ENCODE results near the gene CAMKK2. TPM values are rescaled to one million over a fixed set of nuclear protein-coding genes. Genes with fewer than 3 reads are reported as not detected.
"Not testable (repeated sequence)": the region's sequence is repeated elsewhere in the genome, so short reads cannot be mapped to it uniquely, and the experiment has no call there.

Gene CAMKK2
- total RNA-seq, 1 donor from 2014 or later, result 36.5 TPM

- not testable (repeated sequence) for DNase-seq (ENCODE audit: low spot score)
These were observed 1.9 kb upstream of the CAMKK2 start for GRCh38 chr12:121298411-121298810.

GRCh38 chr12:121297435-121297991 lies 1.0 kb upstream of the CAMKK2 start:
- no peak for DNase-seq (ENCODE audit: low spot score)

- no peak for DNase-seq (ENCODE audit: low spot score)
These were observed 527 bp downstream of the CAMKK2 start for GRCh38 chr12:121295746-121296617.

DNA sequence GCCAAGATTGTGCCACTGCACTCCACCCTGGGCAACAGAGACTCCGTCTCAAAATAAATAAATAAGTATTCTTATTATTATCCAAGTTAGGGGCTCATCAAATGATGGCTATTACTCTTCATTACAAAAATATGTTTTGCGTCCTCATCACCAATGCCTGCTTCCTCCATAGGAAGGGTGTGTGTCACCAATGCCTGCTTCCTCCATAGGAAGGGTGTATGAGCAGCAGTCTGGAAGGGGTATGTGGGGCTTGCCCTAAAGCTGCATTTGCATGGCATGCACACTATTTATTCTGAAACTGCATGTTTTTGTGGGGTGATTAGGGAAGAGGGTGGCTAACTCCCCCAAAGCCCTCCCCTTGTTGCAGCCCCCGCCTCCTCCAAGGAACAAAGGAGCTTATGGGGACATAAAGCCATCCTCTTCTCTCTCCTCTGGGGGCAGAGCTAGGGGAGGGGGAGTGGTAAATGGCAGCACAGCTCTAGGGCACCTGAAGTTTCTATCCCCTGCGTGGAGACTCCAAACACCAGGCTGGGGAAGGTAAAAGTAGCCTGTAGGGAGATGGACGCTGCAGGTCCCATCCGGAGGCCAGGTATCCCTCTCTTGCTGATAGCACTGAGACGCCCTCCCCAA lies 1.3 kb downstream of the CAMKK2 start:
- no peak for DNase-seq (ENCODE audit: low spot score)

DNA sequence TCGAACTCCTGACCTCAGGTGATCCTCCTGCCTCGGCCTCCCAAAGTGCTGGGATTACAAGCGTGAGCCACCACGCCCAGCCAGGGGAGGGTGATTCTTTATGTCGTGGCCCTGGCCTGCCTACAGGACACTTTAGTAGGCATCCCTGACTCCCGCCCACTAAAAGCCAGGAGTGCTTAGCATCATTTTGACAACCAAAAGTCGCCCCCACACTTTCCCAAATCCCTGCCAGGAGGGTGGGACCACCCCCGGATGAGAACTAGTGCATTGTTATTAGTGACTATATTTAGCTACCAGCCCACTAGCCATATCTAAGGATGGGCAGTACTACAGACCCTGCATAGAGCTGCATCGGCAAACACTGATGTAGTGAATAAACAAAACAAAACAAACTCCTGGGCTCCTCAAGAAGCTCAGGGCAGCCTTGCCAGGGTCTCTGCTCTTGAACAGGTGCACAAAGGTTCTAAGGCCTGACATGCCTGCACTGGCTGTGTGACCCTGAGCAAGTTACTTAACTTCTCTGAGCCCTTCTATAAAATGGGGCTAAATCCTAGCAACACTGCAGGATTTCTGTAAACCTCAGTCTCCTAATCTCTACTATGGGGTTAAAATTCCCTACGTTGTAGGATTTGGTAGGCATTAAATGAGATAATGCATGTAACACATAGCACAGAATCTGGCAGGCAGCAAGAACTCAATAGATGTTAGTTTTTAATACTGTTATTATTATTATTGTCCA lies 2.2 kb downstream of the CAMKK2 start:
- DNase-seq (ENCODE audit: low spot score), result no peak

GRCh38 chr12:121293603-121294002 lies 2.9 kb downstream of the CAMKK2 start:
- no peak for DNase-seq (ENCODE audit: low spot score)

- DNase-seq (ENCODE audit: low spot score), result no peak
These were observed 6.1 kb downstream of the CAMKK2 start for GRCh38 chr12:121290410-121290809.

GRCh38 chr12:121289962-121290361 lies 6.5 kb downstream of the CAMKK2 start:
- DNase-seq (ENCODE audit: low spot score), result no peak

- no peak for DNase-seq (ENCODE audit: low spot score)
These were observed 7.5 kb downstream of the CAMKK2 start for GRCh38 chr12:121288986-121289385.

DNA sequence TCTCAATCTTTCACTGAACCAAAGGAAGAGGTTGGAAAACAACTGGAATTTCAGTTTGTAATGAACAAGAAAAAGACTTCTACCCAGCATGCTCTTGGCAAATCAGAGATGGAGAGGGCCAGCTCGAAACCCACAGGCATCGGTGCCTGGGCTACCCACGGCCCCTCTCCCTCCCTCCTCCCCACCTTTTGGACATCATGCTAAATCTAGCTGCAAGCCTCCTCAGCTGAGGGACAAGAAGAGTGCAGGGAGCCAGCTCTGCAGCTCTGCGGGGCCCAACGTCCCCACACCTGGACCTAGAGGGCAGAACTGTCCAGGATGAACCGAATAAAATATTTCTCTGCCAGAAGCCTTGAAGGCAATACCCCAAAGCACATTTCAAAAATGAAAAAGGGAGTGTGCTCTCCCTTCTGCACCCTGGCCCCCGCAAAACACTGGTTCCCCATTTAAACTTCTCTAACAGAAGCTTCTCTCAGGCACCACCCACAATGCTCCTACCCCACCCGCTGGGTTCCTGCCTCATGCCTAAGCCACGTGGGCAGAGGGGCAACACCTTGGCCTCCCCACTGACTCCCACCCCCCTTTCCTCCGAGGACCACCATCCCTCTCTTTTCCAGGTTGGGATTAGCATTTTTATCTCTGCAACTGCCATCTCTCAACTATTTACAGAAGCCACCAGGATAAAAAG lies 8.2 kb downstream of the CAMKK2 start:
- DNase-seq (ENCODE audit: low spot score), result no peak

- no peak for DNase-seq (ENCODE audit: low spot score)
These were observed 9.1 kb downstream of the CAMKK2 start for GRCh38 chr12:121287267-121287954.

- DNase-seq (ENCODE audit: low spot score), result no peak
These were observed 10.7 kb downstream of the CAMKK2 start for GRCh38 chr12:121285856-121286255.

DNA sequence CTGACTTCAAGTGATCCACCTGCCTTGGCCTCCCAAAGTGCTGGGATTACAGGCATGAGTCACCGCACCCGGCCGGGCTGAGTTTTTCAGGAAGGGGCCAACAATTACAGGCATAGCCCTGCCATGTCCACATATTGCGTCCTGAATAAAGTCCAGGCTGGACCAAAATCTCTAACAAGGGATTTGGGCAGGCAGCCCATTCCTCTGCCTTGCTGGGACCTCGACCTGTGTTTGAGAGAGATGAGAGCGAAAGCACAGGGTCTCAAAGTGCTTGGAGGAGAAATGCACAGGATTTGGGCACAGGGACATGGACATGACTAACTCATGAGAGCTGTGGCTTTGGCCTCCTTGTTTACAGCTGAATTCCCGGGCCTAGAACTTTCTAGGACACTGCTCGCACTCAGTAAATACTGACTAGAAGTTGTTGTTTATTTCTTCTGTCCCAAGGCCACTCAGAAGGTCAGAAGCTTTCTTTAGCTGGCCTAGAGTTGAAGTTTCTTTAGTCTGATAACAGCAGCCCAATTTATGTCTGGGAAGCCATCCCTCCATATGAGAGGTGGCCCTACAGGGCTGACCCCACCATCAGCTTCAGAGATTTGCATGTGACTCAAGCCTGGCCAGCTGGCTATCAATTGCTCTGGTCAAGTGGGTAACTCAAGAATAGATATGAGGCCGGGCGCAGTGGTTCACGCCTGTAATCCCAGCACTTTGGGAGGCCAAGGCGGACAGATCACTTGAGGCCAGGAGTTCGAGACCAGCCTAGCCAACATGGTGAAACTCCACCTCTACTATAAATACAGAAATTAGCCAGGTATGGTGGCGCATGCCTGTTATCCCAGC lies 11.7 kb downstream of the CAMKK2 start:
- DNase-seq (ENCODE audit: low spot score), result no peak

- DNase-seq (ENCODE audit: low spot score), result no peak
These were observed 12.7 kb downstream of the CAMKK2 start for GRCh38 chr12:121283841-121284240.

- DNase-seq (ENCODE audit: low spot score), result no peak
These were observed 13.1 kb downstream of the CAMKK2 start for GRCh38 chr12:121283388-121283787.

GRCh38 chr12:121282910-121283309 lies 13.6 kb downstream of the CAMKK2 start:
- not testable (repeated sequence) for DNase-seq (ENCODE audit: low spot score)

GRCh38 chr12:121282072-121282742 lies 14.3 kb downstream of the CAMKK2 start:
- DNase-seq (ENCODE audit: low spot score), result no peak

DNA sequence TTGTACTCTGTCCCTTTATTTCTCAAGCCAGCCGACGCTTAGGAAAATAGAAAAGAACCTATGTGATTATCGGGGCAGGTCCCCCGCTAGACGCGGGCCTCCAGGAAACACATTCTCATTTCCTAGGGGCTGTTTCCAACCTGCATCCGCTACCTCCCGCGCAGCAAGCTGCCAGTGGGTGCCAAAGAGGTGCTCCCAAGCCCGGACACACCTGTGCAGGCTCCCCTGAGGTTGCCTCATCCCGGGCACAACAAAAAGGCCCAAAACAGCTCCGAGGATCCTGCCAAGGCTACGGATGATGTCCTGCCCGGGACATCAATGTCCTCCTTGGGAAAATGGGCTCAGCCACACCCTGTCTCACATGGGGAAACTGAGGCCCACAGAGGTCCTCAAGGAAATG lies 15.4 kb downstream of the CAMKK2 start:
- not testable (repeated sequence) for DNase-seq (ENCODE audit: low spot score)

DNA sequence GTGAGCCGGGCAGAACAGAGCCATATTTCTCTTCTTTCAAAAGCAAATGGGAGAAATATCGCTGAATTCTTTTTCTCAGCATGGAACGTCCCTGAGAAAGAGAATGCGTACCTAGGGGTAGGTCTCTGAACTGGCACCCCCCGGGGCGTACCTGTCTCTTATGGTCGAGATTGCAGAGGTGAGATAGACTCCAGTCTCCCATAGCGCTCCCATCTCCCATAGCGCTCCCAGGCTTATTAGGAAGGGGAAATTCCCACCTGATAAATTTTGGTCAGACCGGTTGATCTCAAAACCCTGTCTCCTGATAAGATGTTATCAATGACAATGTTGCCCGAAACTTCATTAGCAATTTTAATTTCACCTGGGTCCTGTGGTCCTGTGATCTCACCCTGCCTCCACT lies 16.0 kb downstream of the CAMKK2 start:
- not testable (repeated sequence) for DNase-seq (ENCODE audit: low spot score)
